Glomerular endothelial cell (primary cell): Measurements from ENCODE around the gene ZBP1. TPM values are rescaled to one million over a fixed set of nuclear protein-coding genes. Genes with fewer than 3 reads are reported as not detected.

Source experiments
- DNase-seq: peaks from one replicate; pipeline ENCODE4 v3.0.0-alpha.2; 2011; ENCODE audit warnings: low read depth, low spot score; ENCODE audit errors: extremely low read depth
- total RNA-seq: library from RNA; depleted of rRNA; stranded (reverse); fragments of >200 nt; gene quantifications from 2 replicates; pipeline ENCODE4 v1.2.3, GENCODE V29; 2015

Gene ZBP1
- total RNA-seq, 1 donor from 2014 or later = not detected

GRCh38 chr20:57561356-57562279 is 58.6 kb downstream of the ZBP1 start:
- no peak for DNase-seq

- DNase-seq = no peak
Measured at GRCh38 chr20:57560554-57561355, 59.5 kb downstream of the ZBP1 start, which contains the start of gene PCK1. Gene PCK1 (plus strand): TSS chr20:57561110. CDS start chr20:57561412, 302 bp downstream.

- DNase-seq = no peak
Measured at GRCh38 chr20:57559658-57560553, 60.3 kb downstream of the ZBP1 start.

GRCh38 chr20:57559289-57559634 is 61.0 kb downstream of the ZBP1 start:
- DNase-seq = no peak

DNA sequence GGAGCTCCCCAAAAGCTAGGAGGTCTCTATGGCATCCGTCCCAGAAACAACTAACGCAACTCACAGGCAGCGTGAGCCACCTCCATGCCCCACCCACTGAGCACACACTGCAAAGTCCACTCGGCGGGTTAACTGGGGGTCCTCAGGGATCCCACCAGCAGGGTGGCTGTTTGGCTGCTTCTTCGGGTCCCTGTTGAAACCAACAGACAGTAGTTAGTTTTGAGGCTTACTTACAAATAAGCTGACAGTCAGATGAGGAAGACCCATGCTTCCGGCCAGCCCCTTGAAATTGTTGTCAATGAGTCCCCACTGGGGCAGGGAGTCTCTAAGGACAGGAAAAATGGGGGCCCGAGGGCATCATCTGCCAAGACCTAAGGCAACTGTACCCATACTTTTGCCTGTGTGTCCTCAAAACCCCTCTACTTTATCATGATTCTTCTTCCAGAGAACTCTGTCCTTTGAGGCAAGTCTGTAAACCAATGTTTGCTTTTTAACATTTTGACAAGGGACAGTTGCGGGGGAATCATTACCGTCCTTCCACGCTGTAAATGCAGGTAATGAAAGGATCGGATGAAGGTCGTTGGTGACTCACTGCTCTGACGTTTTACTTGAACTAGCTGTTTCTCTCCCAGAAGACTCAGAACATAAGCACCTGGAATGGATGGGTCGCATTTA is 61.5 kb downstream of the ZBP1 start:
- DNase-seq = no peak

GRCh38 chr20:57557926-57558613 is 62.2 kb downstream of the ZBP1 start:
- DNase-seq = no peak

- no peak for DNase-seq
Measured at GRCh38 chr20:57556980-57557274, 63.3 kb downstream of the ZBP1 start.

DNA sequence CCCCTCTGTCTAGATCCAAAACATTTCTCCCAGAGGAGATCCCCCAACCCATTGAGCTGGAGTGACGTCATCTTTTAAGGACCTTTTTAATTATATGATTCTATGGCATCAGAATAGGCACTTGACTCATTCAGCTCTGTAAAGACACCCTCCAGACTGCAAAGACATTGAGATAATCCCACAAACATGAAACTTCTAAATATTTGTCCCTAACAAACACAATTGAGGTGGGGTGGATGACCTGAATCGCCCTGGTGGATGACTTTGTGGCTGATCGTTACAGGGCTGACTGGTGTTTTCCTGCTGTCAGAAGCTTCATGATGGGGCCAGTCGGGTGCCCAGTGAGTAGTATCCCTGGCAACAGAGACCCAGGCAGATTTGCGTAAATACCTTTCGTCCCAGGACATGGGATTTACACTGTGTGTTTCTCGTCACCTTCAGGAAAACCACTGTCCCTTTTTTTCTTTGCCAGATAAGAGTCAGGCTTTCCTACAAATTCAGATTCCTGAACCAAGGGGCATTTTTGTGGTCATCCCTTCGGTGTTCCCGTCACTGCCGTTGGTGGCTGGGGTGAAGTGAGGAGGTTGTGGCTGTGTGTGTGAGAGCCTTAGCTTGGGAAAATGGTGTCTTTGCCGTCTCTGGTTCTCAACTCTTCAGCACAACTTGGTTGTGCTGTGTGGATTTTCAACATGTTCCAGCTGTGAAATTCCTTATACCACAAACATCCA is 64.6 kb downstream of the ZBP1 start:
- DNase-seq = no peak

Other genes starting within 250 kb of the ZBP1 start
- gene RBM38, start 229.0 kb downstream of the ZBP1 start, total RNA-seq = 39.4 and 45.1 TPM in 2 replicates
- not detected in 2 replicates for gene CTCFL, start 95.3 kb downstream of the ZBP1 start, total RNA-seq
- gene PCK1, start 59.3 kb downstream of the ZBP1 start, total RNA-seq = not detected in 2 replicates
- gene PMEPA1, start 89.6 kb upstream of the ZBP1 start, total RNA-seq = 11.9 and 16.2 TPM in 2 replicates